ENCODE data around the gene SNAPC2.
"Not testable (repeated sequence)": the region's sequence is repeated elsewhere in the genome, so short reads cannot be mapped to it uniquely, and the experiment has no call there.

Gene SNAPC2

GRCh38 chr19:7883796-7884570 lies 36.2 kb upstream of the SNAPC2 start:
- DNase-seq (no peak), ATAC-seq (no peak)
- H3K4me1 Mint-ChIP-seq = peaks cover 6% of the 10 kb centered on the region

GRCh38 chr19:7885818-7886217 lies 34.3 kb upstream of the SNAPC2 start:
- no peaks in the 10 kb centered on the region for H3K9me3 Mint-ChIP-seq
- ATAC-seq = no peak
- H3K27ac Mint-ChIP-seq = no peak overlapping the region
- no peak overlapping the region for H3K4me3 Mint-ChIP-seq
- H3K4me1 Mint-ChIP-seq = peaks cover 6% of the 10 kb centered on the region
- no peak for DNase-seq
- H3K27me3 Mint-ChIP-seq = peaks cover 33% of the 10 kb centered on the region

More at GRCh38 chr19:7883796-7884570, 36.2 kb upstream of the SNAPC2 start:
- Mint-ChIP-seq H3K9me3 (no peaks in the 10 kb centered on the region), H3K27me3 (peaks cover 18% of the 10 kb centered on the region), H3K4me3 (no peak overlapping the region), H3K27ac (no peak overlapping the region)

DNA sequence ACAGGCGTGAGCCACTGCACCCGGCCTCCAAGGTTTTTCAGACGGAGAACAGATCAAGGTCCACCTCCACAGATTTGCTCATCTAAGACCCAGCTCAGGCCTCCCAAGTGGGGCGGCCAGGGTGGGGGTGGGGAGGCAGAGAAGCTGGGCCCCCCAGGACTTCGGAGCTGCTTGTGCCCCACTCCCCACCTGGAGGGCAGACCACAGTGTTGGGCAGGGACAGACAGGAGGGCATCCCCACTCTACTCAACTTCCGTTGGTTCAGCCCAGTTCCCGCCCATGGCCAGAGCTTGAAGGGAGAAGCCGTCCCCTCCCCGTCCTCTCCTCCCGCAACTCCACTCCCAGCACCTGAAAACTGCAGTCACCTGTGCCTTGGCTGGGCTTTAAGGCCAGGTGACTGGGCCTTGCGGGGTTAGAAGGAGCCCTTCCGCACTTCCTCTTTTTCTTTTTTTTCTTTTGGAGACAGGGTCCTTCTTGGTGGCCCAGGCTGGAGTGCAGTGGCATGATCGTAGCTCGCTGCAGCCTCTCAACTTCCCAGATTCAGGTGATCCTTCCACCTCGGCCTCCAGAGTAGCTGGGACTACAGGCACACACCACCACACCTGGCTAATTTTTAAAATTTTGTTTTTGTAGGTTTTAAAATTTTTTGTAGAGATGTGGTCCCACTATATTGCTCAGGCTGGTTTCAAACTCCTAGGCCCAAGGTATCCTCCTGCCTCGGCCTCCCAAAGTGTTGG lies 32.6 kb upstream of the SNAPC2 start:
- ATAC-seq (no peak), DNase-seq (no peak)
- Mint-ChIP-seq H3K27me3 (peaks cover 42% of the 10 kb centered on the region), H3K9me3 (no peaks in the 10 kb centered on the region), H3K4me1 (peaks cover 6% of the 10 kb centered on the region), H3K4me3 (no peak overlapping the region), H3K27ac (no peak overlapping the region)

DNA sequence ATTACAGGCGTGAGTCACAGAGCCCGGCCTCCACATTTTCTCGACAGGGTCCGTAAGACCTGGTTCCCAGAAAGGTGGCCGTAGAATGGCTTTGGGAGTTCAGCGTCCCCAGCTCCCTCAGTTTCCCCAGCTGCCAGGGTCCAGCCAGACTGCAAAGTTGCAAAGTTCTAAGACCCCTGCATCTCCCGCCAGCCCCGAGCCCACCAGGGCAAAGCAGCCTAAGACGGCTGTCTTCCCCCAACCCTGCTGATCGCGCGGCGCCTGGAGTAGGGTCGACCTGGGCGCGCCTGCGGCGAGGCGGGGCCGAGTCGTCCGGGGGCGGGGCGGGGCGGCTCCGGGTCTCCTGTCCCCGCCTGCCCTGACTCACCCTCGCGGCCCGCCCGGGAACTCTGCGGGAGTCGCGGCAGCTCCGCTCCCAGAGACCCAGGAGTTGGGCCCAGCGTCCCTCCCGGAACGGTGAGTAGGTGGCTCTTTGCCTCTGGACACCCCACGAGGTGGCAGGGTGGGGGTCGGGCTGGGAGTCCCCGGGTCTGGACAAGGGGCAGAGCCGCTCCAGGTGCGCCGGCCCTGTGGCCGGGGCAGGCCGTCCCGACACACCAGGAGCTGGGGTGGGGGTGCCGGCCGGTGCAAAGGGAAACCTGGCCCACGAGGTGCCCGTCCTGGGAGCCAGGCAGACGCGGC lies 31.9 kb upstream of the SNAPC2 start, which contains the start of gene LRRC8E:
Gene LRRC8E, plus strand, starts transcription at position 366 of the 681 bp plus-strand sequence. CDS start 7,094 bp downstream, outside the sequence.
- H3K9me3 Mint-ChIP-seq = no peaks in the 10 kb centered on the region
- H3K27ac Mint-ChIP-seq = no peak within 1 kb of the TSS
- ATAC-seq (peak; percentile 74), DNase-seq (no peak)
- H3K4me3 Mint-ChIP-seq = peak within 1 kb of the TSS in 1 of 2 donors; percentile 21
- peaks cover 7% of the 10 kb centered on the region for H3K4me1 Mint-ChIP-seq
- H3K27me3 Mint-ChIP-seq = peaks cover 42% of the 10 kb centered on the region

GRCh38 chr19:7888826-7889217 lies 31.3 kb upstream of the SNAPC2 start:
- no peaks in the 10 kb centered on the region for H3K9me3 Mint-ChIP-seq
- peak overlapping the region in 1 of 2 donors; percentile 21 for H3K4me3 Mint-ChIP-seq
- H3K27ac Mint-ChIP-seq = no peak overlapping the region
- peaks cover 12% of the 10 kb centered on the region for H3K4me1 Mint-ChIP-seq
- no peak for DNase-seq
- H3K27me3 Mint-ChIP-seq = peaks cover 44% of the 10 kb centered on the region
- ATAC-seq = no peak

DNA sequence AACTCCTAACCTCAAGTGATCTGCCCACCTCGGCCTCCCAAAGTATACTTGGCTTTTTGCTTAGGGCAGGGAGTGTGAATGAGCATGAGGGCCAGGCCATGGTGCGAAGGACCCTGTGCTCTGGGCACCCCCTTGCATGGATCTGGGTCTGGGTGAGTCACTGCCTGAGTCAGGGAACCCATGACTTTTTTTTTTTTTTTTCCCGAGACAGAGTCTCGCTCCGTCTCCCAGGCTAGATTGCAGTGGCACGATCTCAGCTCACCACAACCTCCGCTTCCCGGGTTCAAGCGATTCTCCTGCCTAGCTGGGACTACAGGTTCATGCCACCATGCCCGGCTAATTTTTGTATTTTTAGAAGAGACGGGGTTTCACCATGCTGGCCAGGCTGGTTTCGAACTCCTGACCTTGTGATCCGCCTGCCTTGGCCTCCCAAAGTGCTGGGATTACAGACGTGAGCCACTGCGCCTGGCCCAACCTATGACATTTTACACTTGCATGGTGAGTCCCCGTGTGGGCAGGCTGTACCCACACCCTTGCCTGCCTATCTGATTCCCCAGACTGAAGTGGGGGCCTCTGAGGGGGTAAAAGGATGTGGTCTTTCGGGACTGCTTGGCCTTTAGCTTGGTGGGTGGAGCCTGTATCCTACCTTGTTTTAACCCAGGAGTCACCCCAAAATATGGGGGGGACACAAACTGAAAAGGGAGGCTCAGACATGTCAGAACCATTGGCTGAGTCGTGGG lies 26.6 kb upstream of the SNAPC2 start:
- not testable (repeated sequence) for ATAC-seq, H3K9me3 Mint-ChIP-seq, DNase-seq, H3K27ac Mint-ChIP-seq
- Mint-ChIP-seq H3K4me1 (peaks cover 11% of the 10 kb centered on the region), H3K27me3 (peaks cover 48% of the 10 kb centered on the region), H3K4me3 (peak overlapping the region in 1 of 2 donors; percentile 15)

GRCh38 chr19:7894612-7895309 lies 25.4 kb upstream of the SNAPC2 start:
- no peak for DNase-seq
- no peak overlapping the region for H3K27ac Mint-ChIP-seq
- H3K4me1 Mint-ChIP-seq = peaks cover 11% of the 10 kb centered on the region
- peaks cover 36% of the 10 kb centered on the region for H3K27me3 Mint-ChIP-seq
- no peak for ATAC-seq
- no peak overlapping the region for H3K4me3 Mint-ChIP-seq
- no peaks in the 10 kb centered on the region for H3K9me3 Mint-ChIP-seq

DNA sequence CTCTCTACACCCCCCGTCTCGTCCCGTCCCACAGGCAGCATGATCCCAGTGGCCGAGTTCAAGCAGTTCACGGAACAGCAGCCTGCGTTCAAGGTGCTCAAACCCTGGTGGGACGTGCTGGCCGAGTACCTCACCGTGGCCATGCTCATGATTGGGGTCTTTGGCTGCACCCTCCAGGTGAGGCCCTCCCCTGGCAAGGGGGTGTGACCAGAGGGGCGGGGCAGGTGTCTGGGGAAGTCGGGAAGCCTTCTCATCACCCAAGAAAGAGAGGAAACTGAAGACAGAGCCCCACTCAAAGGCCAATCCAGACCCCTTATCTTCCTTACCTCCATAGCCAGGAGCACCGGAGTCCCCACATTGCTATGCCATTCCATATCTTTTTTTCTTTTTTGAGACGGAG lies 24.6 kb upstream of the SNAPC2 start:
- H3K9me3 Mint-ChIP-seq = no peaks in the 10 kb centered on the region
- peaks cover 11% of the 10 kb centered on the region for H3K4me1 Mint-ChIP-seq
- no peak overlapping the region for H3K27ac Mint-ChIP-seq
- peaks cover 29% of the 10 kb centered on the region for H3K27me3 Mint-ChIP-seq
- no peak overlapping the region for H3K4me3 Mint-ChIP-seq
- no peak for DNase-seq
- no peak for ATAC-seq

- H3K27me3 Mint-ChIP-seq = peaks cover 20% of the 10 kb centered on the region
- DNase-seq = no peak
- H3K4me1 Mint-ChIP-seq = peaks cover 12% of the 10 kb centered on the region
- no peak for ATAC-seq
- H3K27ac Mint-ChIP-seq = peak overlapping the region in 1 of 2 donors; percentile 19
- no peak overlapping the region for H3K4me3 Mint-ChIP-seq
- H3K9me3 Mint-ChIP-seq = no peaks in the 10 kb centered on the region
Measured at GRCh38 chr19:7897292-7897691, 22.8 kb upstream of the SNAPC2 start.

DNA sequence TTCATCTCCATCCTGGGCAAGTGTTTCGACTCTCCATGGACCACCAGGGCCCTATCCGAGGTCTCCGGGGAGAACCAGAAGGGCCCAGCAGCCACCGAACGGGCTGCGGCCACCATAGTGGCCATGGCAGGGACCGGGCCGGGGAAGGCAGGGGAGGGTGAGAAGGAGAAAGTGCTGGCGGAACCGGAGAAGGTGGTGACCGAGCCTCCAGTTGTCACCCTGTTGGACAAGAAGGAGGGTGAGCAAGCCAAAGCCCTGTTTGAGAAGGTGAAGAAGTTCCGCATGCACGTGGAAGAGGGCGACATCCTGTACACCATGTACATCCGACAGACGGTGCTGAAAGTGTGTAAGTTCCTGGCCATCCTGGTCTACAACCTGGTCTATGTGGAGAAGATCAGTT lies 21.2 kb upstream of the SNAPC2 start:
- H3K4me1 Mint-ChIP-seq = peaks cover 18% of the 10 kb centered on the region
- no peak overlapping the region for H3K4me3 Mint-ChIP-seq
- peaks cover 16% of the 10 kb centered on the region for H3K27me3 Mint-ChIP-seq
- ATAC-seq (no peak), DNase-seq (no peak)
- H3K27ac Mint-ChIP-seq = no peak overlapping the region
- H3K9me3 Mint-ChIP-seq = no peaks in the 10 kb centered on the region

GRCh38 chr19:7899751-7900378 lies 20.3 kb upstream of the SNAPC2 start:
- Mint-ChIP-seq H3K27me3 (peaks cover 7% of the 10 kb centered on the region), H3K27ac (no peak overlapping the region), H3K4me3 (no peak overlapping the region), H3K4me1 (peaks cover 20% of the 10 kb centered on the region), H3K9me3 (no peaks in the 10 kb centered on the region)
- ATAC-seq = no peak
- no peak for DNase-seq

GRCh38 chr19:7900401-7900870 lies 19.7 kb upstream of the SNAPC2 start:
- H3K9me3 Mint-ChIP-seq = no peaks in the 10 kb centered on the region
- ATAC-seq (no peak), DNase-seq (no peak)
- H3K4me3 Mint-ChIP-seq = no peak overlapping the region
- H3K4me1 Mint-ChIP-seq = peaks cover 26% of the 10 kb centered on the region
- no peak overlapping the region for H3K27ac Mint-ChIP-seq
- peaks cover 2% of the 10 kb centered on the region for H3K27me3 Mint-ChIP-seq

DNA sequence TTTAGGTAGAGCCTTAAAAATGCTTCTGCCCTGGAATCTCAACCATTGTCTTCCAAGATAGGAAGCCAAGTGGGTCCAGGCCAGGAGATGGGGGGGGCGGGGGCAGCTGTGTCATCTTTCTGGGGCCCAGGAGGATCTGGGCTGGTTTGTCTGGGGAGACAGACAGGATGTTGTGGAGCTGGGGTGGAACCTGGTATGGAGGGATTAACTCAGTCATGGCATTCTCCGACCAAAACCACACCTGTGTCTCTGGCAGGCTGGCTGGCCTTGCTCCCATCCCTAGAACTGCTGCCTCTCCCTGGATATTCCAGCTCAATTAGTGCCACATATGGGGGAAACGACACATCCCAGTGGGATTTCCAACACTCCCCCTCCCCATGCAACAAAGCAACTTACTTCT lies 19.2 kb upstream of the SNAPC2 start:
- DNase-seq = no peak
- peaks cover 31% of the 10 kb centered on the region for H3K4me1 Mint-ChIP-seq
- H3K27me3 Mint-ChIP-seq = no peaks in the 10 kb centered on the region
- H3K4me3 Mint-ChIP-seq = no peak overlapping the region
- H3K27ac Mint-ChIP-seq = no peak overlapping the region
- H3K9me3 Mint-ChIP-seq = no peaks in the 10 kb centered on the region
- ATAC-seq = no peak

DNA sequence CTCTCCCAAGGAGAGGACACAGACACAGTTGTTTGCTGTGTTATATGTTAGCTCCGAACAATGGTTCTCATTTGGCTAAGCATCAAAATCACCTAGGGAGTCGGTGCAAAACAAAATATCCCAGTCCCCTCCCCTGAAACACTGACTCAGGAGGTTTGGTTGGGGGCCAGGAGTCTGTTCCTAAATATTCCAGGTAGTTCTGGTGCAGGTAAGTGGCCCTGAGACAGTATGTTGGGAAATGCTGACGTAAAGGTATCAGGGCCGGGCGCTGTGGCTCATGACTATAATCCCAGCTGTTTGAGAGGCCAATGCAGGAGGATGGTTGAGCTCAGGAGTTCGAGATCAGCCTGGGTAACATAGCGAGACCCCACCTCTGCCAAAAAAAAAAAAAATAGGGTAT lies 18.8 kb upstream of the SNAPC2 start:
- Mint-ChIP-seq H3K9me3 (no peaks in the 10 kb centered on the region), H3K4me1 (peaks cover 35% of the 10 kb centered on the region), H3K27me3 (no peaks in the 10 kb centered on the region), H3K27ac (no peak overlapping the region), H3K4me3 (no peak overlapping the region)
- no peak for DNase-seq
- ATAC-seq = no peak

Measured in stimulated activated naive CD8-positive, alpha-beta T cell treated with anti-CD3 and anti-CD28 coated beads, Interleukin-15, amount 100 ng/mL, for 72 hours (primary cell).